Measurements from ENCODE around the gene APOL4. TPM values are rescaled to one million over a fixed set of nuclear protein-coding genes. Genes with fewer than 3 reads are reported as not detected.
A peak's percentile ranks its signal among the peaks of the same experiment; 100 is the strongest.
"Not testable (repeated sequence)": the region's sequence is repeated elsewhere in the genome, so short reads cannot be mapped to it uniquely, and the experiment has no call there.

Gene APOL4
- total RNA-seq, 1 donor from 2014 or later, result 16.1 TPM

DNA sequence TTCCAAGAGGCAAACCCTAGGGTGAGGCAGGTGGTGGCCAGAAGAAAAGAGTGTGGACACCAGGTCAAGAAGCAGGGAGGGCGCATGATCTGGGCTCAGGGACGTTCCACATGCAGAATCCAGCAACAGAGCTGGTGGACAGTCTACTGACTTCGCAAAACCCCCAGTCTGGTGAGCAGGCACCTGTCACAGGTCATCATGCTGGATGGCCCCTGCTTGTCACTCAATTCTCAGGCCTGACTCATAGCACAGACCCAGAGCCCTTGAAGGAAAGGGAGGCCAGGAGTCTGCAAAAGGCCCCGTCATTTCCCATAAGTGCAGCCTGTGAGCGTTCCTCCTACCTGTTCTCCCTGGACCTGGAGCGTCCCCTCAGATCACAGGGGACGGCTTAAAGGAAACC, 18.2 kb downstream of the APOL4 start:
- no peak for DNase-seq

DNA sequence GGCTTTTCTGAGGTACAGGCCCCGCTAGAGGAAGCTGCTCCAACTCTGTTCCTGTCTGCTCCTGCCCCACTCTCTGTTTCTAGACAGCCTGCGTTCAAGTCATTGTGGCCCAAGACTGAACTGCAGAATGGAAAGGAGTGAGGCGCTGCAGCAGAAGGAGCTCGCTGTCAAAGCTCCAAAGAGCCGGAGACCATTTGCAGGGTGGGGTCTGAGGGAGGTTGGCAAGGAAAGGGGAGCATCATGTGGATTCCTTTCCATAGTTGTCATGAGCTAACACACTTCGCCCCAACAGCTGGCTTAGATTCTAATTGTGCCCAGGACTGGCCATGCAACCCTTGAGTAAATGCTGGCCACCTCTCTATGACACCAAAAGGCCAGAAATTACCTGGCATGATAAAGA, 18.8 kb downstream of the APOL4 start:
- DNase-seq, result no peak

DNA sequence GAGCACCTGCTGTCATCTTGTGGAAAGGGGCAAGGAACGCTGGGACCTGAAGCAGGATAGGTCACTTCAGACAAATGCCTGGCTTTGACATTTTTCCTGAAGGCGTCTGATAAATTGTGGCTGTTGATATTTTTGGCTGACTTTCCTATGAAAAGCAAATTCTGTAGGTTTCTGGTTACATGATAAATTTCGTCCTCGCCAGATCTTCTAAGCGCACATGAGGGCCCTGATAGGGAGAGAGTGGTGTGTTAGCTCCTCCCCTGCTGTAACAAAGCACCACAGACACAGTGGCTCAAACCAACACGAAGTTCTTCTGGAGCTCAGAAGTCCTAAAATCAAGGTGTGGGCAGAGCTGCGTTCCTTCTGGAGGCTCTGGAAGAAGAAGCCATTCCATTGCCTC, 19.6 kb downstream of the APOL4 start:
- no peak for DNase-seq

DNA sequence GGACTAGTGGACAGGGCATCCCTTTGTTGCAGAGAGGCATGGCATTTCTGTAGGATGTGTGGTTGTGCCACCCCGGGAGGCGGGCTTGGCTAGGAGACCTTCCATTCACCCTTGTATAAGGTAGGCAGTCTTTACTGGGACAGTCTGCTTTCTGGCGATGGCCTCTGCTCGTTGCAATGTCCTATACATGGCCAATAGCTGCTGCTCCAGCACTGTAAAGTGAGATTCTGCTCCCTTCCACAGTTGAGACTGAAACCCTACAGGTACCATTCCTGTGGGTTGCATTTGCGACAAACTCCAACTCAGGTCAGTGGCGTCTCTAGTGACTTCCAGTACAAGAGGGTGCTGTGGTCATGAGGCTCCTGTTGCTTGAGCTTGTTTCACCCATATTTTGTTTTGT, 20.7 kb downstream of the APOL4 start:
- no peak for DNase-seq

DNA sequence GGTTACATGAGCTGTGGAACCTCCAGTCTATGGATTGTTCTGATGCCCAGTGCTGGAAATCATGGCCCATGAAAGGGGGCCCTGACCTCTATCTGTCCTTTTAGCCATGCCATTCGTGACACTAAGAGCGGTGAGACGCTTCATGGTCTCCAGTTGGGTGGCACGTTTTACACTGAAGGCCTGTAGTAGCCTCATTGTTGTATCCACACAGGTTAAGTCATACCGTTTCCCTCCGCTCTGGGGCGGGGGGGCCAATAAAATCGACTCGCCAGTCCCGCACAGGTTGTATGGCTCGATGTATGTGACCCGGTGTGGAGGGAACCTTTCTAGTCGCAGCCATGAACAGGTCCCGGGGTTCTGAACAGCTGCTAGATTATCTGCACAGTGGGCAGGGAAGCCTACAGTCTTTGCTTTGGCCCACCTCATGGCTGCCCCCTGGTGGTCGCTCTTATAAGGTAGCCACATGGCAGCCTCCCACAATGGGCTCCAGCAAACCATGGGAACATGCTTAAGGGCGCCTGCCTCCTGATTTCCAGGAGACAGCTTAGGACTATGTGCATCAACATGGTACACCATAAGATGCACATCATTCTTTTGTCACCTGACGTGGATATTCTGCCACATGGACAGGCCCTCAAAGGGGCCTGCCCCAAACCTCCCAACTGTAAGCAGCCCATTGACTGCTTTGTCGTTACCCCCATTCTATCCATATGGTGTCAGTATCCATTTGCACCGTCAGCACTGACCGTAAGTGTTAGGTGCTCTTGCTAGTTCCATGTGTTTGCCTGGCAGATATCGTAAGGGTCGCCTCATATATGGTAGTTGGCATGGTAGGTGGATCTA, 21.4 kb downstream of the APOL4 start:
- DNase-seq, result no peak

DNA sequence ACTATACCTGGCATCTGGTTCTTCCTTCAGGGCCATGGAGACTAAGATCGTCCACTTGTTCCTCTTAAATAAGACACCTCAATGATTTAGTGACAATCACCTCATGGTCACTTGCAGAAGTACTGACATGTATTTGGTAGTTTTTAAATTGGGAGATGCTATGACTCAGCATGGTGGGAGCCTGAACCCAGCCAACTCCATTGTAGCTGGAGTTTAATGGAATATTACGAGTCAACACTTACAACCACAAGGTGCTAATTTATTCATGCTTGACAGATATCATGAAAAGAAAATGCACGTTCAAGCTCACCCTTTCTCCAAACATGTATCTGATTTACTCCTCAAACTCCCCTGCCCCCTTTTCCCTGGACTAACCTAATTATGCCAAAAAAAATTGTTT, 24.4 kb downstream of the APOL4 start:
- DNase-seq, result no peak

DNA sequence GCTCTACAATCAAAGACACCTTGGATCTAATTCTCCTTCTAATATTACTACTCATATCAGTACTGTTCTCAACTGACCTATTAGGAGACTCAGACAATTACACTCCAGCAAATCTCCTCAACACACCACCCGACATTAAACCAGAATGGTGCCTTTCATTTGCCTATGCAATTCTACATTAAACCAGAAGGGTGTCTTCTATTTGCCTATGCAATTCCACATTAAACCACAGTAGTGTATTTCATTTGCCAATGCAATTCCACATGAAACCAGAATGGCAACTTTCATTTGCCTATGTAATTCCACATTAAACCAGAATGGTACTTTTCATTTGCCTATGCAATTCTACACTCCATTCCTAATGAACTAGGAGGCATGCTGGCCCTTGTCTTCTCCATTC, 25.7 kb downstream of the APOL4 start:
- no peak for DNase-seq

DNA sequence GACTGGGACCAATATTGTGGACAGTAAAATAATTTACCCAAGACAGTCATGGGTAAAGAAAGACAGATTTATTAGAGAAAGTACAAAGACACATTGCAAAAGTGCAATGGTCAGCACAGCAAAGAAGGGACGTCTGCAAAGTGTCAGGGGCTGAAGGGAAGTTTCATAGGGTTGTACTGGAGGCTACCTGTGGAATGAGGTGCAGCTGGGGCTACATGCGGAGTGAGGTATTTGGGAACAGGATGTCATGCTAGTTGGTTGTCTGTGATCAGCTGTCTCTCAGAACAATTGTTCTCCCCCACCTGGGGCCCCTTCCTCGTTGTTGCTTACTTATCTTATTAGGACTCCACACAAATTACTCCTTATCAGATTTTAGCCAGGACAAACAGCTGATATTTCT, 29.7 kb downstream of the APOL4 start:
- DNase-seq, result no peak

DNA sequence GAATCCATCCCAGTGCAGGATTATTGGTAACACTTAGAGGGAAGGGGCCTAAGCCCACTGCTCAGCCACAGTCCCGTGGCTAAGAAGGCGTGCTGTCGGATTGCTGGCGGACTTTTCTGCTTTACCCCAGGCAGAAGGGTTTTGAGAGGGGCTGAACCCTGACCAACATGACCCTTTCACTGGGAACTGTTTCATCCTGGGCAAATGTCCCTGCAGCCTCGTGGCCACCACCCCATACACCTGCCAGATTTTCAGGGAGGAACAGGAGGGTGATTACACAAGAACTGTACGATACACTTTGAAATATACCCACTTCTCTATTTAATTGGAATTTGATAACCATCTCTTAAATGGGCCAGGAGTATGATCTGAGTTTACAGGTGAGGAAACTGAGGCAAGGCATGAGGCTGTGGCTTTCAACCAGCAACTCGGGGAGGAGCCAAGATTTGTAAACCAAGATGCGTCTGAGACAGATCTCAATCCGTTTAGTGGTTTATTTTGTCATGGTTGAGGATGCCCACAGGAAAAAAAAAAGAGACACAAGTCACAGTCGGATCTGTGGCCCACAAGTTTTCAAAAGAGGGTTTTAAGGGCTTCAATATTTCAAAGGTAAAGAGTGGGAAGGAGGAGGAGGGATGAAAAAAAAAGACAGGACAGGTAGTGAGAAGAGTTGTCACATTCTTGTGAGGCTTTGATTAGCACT, 34.9 kb downstream of the APOL4 start:
- DNase-seq, result no peak

DNA sequence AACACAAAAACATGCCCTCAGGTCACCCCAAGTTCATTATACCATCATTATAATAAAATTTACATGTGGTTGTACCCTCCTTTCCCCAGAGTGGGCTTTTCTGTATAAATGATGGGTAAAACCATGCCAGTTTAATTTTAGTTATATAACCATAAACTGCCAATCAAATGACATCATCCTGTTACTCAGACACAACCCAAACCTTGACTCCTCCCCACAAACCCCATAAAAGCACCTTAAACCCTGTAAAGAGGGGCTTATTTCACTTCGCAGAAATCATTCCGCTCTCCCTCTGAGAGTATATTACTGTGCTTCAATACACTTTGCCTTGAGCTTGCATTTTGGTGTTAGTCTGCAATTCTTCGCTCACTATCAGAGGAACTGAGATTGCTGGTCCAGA, 35.5 kb downstream of the APOL4 start:
- DNase-seq, result no peak

DNA sequence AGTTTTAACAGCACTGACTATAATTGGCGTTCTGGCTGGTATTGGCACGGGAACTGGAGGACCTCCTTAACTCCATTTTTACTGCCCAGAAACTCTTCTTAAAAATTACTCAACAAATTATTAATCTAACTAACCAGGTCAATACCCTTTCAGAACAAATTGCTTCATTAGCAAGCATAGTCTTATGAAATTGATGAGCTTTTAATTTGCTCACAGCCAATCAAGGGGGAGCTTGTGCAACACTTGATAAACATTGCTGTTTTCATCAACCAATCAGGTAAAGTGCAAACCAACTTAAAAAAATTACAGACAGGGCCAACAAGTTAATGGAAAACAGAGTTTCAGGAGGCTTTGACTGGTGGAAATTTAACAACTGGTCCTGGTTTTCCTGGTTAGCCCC, 36.5 kb downstream of the APOL4 start:
- DNase-seq, result no peak

DNA sequence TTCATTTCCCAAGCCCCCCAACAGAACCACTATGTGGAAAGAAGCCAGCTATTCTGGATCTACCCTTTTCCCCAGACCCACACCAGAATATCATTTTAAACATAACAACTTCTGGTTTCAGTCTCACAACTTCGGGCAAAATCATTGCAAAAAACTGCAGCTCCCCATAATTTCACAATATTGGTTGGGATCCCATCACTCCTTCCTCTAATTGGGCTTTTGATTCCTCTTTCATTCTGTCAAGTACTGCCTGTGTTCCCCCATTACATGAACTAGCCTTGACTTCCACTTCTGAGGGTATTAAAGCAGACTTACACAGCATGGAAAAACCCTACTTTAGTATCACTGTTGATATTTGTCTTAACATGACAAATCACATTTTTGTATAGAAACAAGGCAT, 37.0 kb downstream of the APOL4 start:
- no peak for DNase-seq

DNA sequence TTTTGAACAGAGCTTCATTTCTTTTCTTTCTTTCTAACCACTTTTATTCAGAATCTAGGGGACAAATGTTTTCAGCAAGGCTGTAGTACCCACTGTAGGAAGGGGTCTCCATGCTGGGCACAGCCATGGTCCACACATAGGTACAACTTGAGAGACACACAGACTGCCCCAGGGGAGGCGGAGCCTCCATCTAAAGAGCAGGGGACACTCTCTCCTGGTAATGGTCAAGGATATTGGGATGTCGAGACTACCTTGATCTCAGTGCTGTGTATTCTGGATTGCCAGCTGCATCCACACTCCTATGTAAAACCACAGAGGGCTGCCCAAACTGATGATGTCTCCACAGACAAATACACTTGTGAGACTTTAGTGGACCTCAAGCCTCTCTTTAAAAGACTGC, 38.1 kb downstream of the APOL4 start:
- no peak for DNase-seq

DNA sequence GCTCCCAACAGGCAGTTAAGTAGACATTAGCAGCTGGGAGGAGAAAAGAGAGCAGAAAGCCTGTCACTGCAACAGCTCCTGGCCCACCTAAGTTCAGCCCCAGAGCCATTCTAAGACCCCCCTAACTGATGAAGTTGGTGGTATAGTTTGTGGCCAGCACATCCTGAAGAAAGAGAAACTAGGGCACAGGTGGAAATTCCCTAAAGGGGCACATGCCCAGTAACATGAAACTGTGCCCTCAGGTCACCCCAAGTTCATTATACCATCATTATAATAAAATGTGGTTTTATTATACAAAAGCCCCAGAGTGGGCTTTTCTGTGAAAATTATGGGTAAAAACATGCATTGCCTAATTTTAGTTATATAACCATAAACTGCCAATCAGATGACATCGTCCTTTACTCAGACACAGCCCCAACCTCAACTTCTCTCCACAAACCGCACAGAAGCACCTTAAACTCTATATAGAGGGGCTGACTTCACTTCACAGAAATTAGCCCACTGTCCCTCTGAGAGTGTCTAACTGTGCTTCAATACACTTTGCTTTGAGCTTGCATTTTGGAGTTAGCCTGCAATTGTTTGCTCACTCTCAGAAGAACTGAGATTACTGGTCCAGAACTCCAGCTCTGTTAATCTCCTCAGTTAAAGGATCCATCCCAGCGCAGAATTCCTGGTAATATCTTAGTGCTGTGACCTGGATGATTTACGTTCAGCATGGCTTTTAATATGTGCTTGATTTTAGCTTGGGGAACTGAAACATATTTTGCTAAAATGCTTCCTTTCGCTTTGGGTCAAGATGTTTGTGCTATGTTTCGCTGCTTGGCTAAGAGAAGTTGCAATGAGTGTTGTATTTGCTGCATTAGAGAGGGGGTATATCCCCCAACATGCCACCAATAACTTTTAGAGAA, 39.2 kb downstream of the APOL4 start:
- DNase-seq, result peak; percentile 9

DNA sequence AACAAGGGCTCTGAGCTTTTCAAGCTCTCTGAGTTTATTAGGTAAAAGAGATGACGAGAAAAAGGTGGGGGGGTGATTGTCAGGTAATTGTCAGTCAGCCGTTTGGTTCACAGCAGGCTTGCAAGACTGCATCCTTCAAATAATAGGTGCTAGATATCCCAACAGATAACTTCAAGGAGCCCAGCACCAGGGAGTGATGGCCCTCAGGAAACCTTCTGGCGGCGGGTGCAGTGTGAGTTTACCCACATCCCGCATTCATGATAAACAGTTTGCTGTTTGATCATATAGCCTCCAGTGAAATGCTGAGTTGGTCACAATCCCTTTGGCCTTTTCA, 39.8 kb downstream of the APOL4 start:
- not testable (repeated sequence) for DNase-seq

DNA sequence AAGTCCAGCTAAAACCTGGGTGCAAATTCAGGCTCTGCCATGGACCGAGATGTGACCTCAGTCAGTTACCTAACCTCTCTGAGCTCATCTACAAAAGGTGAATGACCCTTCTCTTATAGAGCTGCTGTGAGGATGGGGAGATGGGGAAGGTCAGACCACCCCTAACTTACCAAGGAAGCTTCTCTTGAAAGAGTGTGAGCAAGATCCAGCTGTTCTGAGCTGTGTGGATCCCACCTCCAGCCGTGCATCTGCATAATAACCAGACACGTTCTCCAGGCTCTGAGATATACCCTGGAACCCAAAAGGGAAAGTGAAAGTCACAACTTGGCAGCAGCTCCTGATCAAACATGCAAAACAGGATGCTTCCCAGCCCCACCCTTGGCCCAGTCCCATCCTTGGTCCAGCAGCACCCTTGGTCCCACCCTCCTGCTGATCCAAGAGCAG, 41.1 kb downstream of the APOL4 start, which contains the start of gene APOL3:
APOL3 (minus strand) TSS at position 257 of the 444 bp plus-strand sequence. CDS start 11,700 bp downstream, outside the sequence.
- peak; percentile 62 for DNase-seq

DNA sequence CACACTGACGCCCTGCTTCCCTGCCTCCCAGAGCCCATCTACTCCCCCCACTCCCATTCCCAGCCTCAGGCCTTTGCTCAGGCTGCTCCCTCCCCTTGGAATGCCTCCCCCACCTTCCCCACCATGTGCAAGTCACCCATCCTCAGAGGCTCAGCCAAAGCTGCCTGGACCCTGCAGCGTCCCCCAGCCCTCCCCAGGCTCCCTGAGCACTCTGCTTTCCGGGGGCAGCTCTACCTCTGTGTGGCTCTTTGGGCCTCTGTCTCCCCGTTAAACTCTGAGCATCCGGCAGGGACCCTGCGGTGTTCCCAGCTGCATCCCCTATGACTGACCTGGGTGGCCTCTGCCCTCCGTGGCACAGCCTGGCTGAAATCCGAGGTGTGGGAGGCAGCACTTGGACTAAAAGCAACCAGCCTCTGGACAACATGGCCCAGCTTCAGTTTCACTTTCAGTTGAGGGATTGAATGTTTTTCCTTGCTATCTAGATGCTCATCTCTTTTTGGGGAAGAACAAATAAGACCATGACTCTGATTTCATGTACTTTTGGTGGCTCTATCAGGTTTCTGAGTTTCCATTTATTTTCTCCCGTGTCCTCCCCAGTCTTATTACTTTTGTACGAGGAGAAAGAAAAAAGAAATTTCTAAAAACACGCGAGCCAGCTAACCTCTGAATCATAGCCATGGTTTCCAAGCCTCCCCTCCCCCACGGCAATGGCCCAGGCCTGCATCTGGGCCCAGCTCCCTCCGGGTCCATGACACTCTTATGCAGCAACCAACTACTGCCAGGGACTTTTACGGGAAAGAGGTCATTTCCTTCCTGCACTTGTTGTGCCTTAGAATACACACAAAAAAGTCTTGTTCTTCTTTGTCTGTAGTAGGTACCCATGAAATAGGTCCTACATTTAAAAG, 44.8 kb downstream of the APOL4 start:
- peak; percentile 71 for DNase-seq

DNA sequence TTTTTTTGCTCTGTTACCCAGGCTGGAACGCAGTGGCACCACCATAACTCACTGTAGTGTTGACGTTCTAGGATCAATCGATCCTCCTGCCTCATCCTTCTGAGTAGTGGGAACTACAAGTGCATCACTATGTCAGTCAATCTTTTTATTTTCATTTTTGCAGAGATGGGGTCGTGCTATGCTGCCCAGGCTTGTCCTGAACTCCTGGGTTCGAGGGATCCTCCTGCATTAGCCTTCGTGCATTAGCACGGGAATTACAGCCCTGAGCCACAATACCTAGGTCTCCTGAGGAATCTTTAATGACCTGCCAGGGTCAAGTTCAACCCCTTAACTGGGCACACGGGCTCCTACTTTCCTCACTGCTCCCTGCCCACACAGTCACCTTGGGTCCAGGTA, 45.5 kb downstream of the APOL4 start:
- no peak for DNase-seq

DNA sequence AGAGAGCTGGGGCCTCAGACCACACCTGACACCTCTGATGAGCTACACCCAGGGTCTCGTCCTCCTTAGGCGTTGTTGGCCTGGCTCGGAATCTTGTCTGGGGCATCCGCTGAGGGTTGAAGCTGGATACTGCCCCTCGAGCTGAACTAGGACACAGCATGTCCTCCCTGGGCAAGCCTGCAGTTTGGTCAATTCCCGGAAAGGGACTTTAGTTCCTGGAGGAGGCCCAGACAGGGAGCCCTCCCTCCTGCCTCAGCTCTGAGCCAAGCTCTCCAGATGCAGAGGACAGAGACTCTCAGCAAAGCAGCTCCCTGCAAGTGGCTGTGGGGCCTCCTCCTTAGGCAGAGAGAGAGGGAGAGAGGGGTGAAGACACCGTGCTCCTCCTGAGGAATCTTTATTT, 45.9 kb downstream of the APOL4 start:
- DNase-seq, result peak; percentile 61

DNA sequence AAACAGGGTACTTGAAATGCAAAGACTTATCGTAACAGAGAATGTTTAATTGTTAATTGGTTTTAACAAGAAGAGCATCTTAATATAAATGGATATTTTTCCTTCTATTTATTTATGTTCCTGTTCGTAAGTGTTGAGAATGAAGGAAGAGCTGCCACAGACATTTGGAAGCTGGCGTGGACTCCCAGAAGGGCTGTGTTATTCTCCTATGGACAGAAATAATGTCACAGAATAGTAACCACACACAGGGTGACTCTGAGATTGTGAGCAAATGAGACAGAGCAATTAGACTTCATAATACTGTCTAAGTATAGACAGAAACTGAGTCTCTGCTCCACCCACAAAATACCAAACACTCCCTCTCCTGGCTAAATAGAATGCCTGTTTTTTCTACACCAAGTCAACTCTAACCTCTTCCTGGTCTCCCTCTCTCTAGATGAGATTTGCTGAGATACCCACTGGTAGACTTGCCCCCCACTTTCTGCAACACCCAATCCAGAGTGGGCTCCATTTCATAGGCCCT, 47.1 kb downstream of the APOL4 start:
- no peak for DNase-seq

Measured in skin of body (tissue), 2 donors.